ENCODE measurements around the gene TDRD12. TPM values are rescaled to one million over a fixed set of nuclear protein-coding genes. Genes with fewer than 3 reads are reported as not detected.

TDRD12 gene
- total RNA-seq, 4 donors from 2014 or later = under 0.01 to 0.30 (median 0.21) TPM; not detected in 1

- DNase-seq (ENCODE audit: low spot score in 2 of 2) = no peak
- Histone ChIP-seq H3K36me3 (peaks cover 0 to 40% (median 0%) of the 10 kb centered on the region in 3 donors), H3K27ac (no peak overlapping the region), H3K4me1 (peaks cover 0 to 6% (median 2%) of the 10 kb centered on the region in 4 donors), H3K9me3 (no peaks in the 10 kb centered on the region), H3K4me3 (no peak overlapping the region), H3K27me3 (no peaks in the 10 kb centered on the region)
- 77 to 91% methylated on average over 18 of the region's 18 CpGs for WGBS, 2 donors
- TF ChIP-seq CTCF (IDR thresholded peaks at IDR 0.05) (no peak), EP300 (IDR thresholded peaks at IDR 0.05) (no peak), POLR2A (IDR thresholded peaks at IDR 0.05) (no peak)
Measured at GRCh38 chr19:32873247-32873959, 153.8 kb downstream of the TDRD12 start.

GRCh38 chr19:32874605-32875004, 155.0 kb downstream of the TDRD12 start:
- Histone ChIP-seq H3K9me3 (no peaks in the 10 kb centered on the region), H3K4me1 (peaks cover 0 to 6% (median 2%) of the 10 kb centered on the region in 4 donors), H3K4me3 (no peak overlapping the region), H3K27me3 (no peaks in the 10 kb centered on the region), H3K27ac (no peak overlapping the region), H3K36me3 (peaks cover 0 to 52% (median 0%) of the 10 kb centered on the region in 3 donors)
- no peak for TF ChIP-seq CTCF (IDR thresholded peaks at IDR 0.05)
- TF ChIP-seq EP300 (IDR thresholded peaks at IDR 0.05) = no peak
- TF ChIP-seq POLR2A (IDR thresholded peaks at IDR 0.05) = no peak
- DNase-seq (ENCODE audit: low spot score in 2 of 2) = no peak
- 74 to 79% methylated on average over 9 of the region's 9 CpGs for WGBS, 2 donors

- no peak for DNase-seq (ENCODE audit: low spot score in 2 of 2)
- TF ChIP-seq CTCF (IDR thresholded peaks at IDR 0.05) (no peak), POLR2A (IDR thresholded peaks at IDR 0.05) (no peak), EP300 (IDR thresholded peaks at IDR 0.05) (no peak)
- Histone ChIP-seq H3K36me3 (peaks cover 0 to 60% (median 0%) of the 10 kb centered on the region in 3 donors), H3K4me1 (peaks cover 0 to 6% (median 2%) of the 10 kb centered on the region in 4 donors), H3K9me3 (no peaks in the 10 kb centered on the region), H3K4me3 (no peak overlapping the region), H3K27ac (no peak overlapping the region), H3K27me3 (no peaks in the 10 kb centered on the region)
- WGBS, 2 donors = 55 to 66% methylated on average over 6 to 7 of the region's 7 CpGs
Measured at GRCh38 chr19:32875428-32875827, 155.9 kb downstream of the TDRD12 start.

- H3K4me1 ChIP-seq = peaks cover 0 to under 1% (median 0%) of the 10 kb centered on the region in 4 donors
- WGBS, 2 donors = 74 to 86% methylated on average over 7 to 9 of the region's 9 CpGs
- TF ChIP-seq POLR2A (IDR thresholded peaks at IDR 0.05) (no peak), CTCF (IDR thresholded peaks at IDR 0.05) (no peak), EP300 (IDR thresholded peaks at IDR 0.05) (no peak)
- H3K27me3 ChIP-seq = no peaks in the 10 kb centered on the region
- no peak for DNase-seq (ENCODE audit: low spot score in 2 of 2)
- H3K9me3 ChIP-seq = no peaks in the 10 kb centered on the region
- H3K4me3 ChIP-seq = no peak overlapping the region
- H3K36me3 ChIP-seq = peaks cover 0 to 70% (median 0%) of the 10 kb centered on the region in 3 donors
- H3K27ac ChIP-seq = no peak overlapping the region
Measured at GRCh38 chr19:32876236-32876918, 156.8 kb downstream of the TDRD12 start.

GRCh38 chr19:32876919-32877285, 157.3 kb downstream of the TDRD12 start:
- Histone ChIP-seq H3K4me1 (no peaks in the 10 kb centered on the region), H3K36me3 (peaks cover 0 to 75% (median 0%) of the 10 kb centered on the region in 3 donors), H3K27me3 (no peaks in the 10 kb centered on the region), H3K9me3 (no peaks in the 10 kb centered on the region), H3K4me3 (no peak overlapping the region), H3K27ac (no peak overlapping the region)
- TF ChIP-seq EP300 (IDR thresholded peaks at IDR 0.05) (no peak), POLR2A (IDR thresholded peaks at IDR 0.05) (no peak), CTCF (IDR thresholded peaks at IDR 0.05) (no peak)
- no peak for DNase-seq (ENCODE audit: low spot score in 2 of 2)
- 68 to 72% methylated on average over 12 of the region's 12 CpGs for WGBS, 2 donors

All from tibial nerve (tissue), 4 donors.